GM19328 (cell line): ENCODE results near the gene SHBG.
"Not testable (repeated sequence)": the region's sequence is repeated elsewhere in the genome, so short reads cannot be mapped to it uniquely, and the experiment has no call there.

Source experiments
- ATAC-seq: cut with Tn5 transposase; IDR thresholded peaks from one replicate; pipeline ENCODE4 v1.9.1; 2021; ENCODE audit warnings: mild to moderate bottlenecking, moderate library complexity; ENCODE audit not compliant: unreplicated experiment

SHBG gene

GRCh38 chr17:7611635-7612293, 18.2 kb upstream of the SHBG start:
- ATAC-seq: no peak

GRCh38 chr17:7612294-7612640, 17.7 kb upstream of the SHBG start:
- ATAC-seq: no peak

- no peak for ATAC-seq
Measured at GRCh38 chr17:7613769-7614424, 16.0 kb upstream of the SHBG start.

- peak; percentile 87 for ATAC-seq
Measured at GRCh38 chr17:7614425-7615264, 15.3 kb upstream of the SHBG start, which contains the start of gene FXR2. Gene FXR2, minus strand, starts transcription at chr17:7614897. Its CDS starts 365 bp downstream, at chr17:7614532.

- no peak for ATAC-seq
Measured at GRCh38 chr17:7615265-7615747, 14.6 kb upstream of the SHBG start.

- no peak for ATAC-seq
Measured at GRCh38 chr17:7618608-7619007, 11.3 kb upstream of the SHBG start.

GRCh38 chr17:7620835-7621234, 9.1 kb upstream of the SHBG start:
- no peak for ATAC-seq

GRCh38 chr17:7623661-7624060, 6.3 kb upstream of the SHBG start:
- ATAC-seq: no peak

GRCh38 chr17:7625749-7626148, 4.2 kb upstream of the SHBG start:
- not testable (repeated sequence) for ATAC-seq

- ATAC-seq: no peak
Measured at GRCh38 chr17:7626307-7626706, 3.6 kb upstream of the SHBG start.

GRCh38 chr17:7626956-7627249, 3.0 kb upstream of the SHBG start:
- ATAC-seq: no peak

GRCh38 chr17:7627250-7628121, 2.4 kb upstream of the SHBG start, which contains the start of gene SAT2:
Gene SAT2, minus strand, starts transcription at chr17:7627821. Its CDS starts 186 bp downstream, at chr17:7627635.
- peak; percentile 78 for ATAC-seq

- no peak for ATAC-seq
Measured at GRCh38 chr17:7631398-7632380, 1.8 kb downstream of the SHBG start.

- no peak for ATAC-seq
Measured at GRCh38 chr17:7632492-7632894, 2.6 kb downstream of the SHBG start.

- ATAC-seq: no peak
Measured at GRCh38 chr17:7633093-7633492, 3.2 kb downstream of the SHBG start.

- no peak for ATAC-seq
Measured at GRCh38 chr17:7634384-7634783, 4.4 kb downstream of the SHBG start.

- ATAC-seq: no peak
Measured at GRCh38 chr17:7636163-7636562, 6.2 kb downstream of the SHBG start.

- ATAC-seq: no peak
Measured at GRCh38 chr17:7640783-7641182, 10.8 kb downstream of the SHBG start.

GRCh38 chr17:7641635-7642034, 11.7 kb downstream of the SHBG start:
- not testable (repeated sequence) for ATAC-seq

GRCh38 chr17:7644775-7645174, 14.8 kb downstream of the SHBG start:
- ATAC-seq: no peak
